Measurements from ENCODE around the gene VARS1.
"Not testable (repeated sequence)": the region's sequence is repeated elsewhere in the genome, so short reads cannot be mapped to it uniquely, and the experiment has no call there.

The VARS1 gene

GRCh38 chr6:31795616-31796298, at the start of gene VARS1:
Gene VARS1, minus strand, starts transcription at chr6:31795752. Its CDS starts 535 bp downstream, at chr6:31795217.
- peak; percentile 83 for DNase-seq

GRCh38 chr6:31844507-31844906, 49.0 kb upstream of the VARS1 start:
- DNase-seq: no peak

GRCh38 chr6:31842053-31842452, 46.5 kb upstream of the VARS1 start:
- no peak for DNase-seq

GRCh38 chr6:31839779-31840126, 44.2 kb upstream of the VARS1 start:
- DNase-seq: not testable (repeated sequence)

GRCh38 chr6:31838968-31839367, 43.4 kb upstream of the VARS1 start:
- DNase-seq: no peak

GRCh38 chr6:31838114-31838553, 42.6 kb upstream of the VARS1 start:
- DNase-seq: not testable (repeated sequence)

- DNase-seq: no peak
Observed at GRCh38 chr6:31837369-31838113, 42.0 kb upstream of the VARS1 start.

GRCh38 chr6:31836474-31837368, 41.2 kb upstream of the VARS1 start:
- DNase-seq: no peak

GRCh38 chr6:31836047-31836473, 40.5 kb upstream of the VARS1 start:
- DNase-seq: no peak

GRCh38 chr6:31834367-31835250, 39.1 kb upstream of the VARS1 start:
- peak; percentile 77 for DNase-seq

- DNase-seq: no peak
Observed at GRCh38 chr6:31831350-31832215, 36.0 kb upstream of the VARS1 start.

GRCh38 chr6:31830886-31831335, 35.4 kb upstream of the VARS1 start:
- no peak for DNase-seq

- no peak for DNase-seq
Observed at GRCh38 chr6:31829633-31830283, 34.2 kb upstream of the VARS1 start.

GRCh38 chr6:31827286-31828079, 31.9 kb upstream of the VARS1 start, which contains the start of gene HSPA1B:
Gene HSPA1B, plus strand, starts transcription at chr6:31827738. Its CDS starts 213 bp downstream, at chr6:31827951.
- peak; percentile 79 for DNase-seq

- no peak for DNase-seq
Observed at GRCh38 chr6:31826793-31827285, 31.3 kb upstream of the VARS1 start.

GRCh38 chr6:31825553-31825952, 30.0 kb upstream of the VARS1 start:
- DNase-seq: no peak

- not testable (repeated sequence) for DNase-seq
Observed at GRCh38 chr6:31823592-31824196, 28.1 kb upstream of the VARS1 start.

- peak; percentile 53 for DNase-seq
Observed at GRCh38 chr6:31822036-31822821, 26.7 kb upstream of the VARS1 start.

All from activated CD8-positive, alpha-beta memory T cell treated with anti-CD3 and anti-CD28 coated beads, Interleukin-2, amount 50 U/mL, for 4 hours (primary cell).